Heart left ventricle (tissue), 16 donors: ENCODE results near the gene ATP2C1. TPM values are rescaled to one million over a fixed set of nuclear protein-coding genes. Genes with fewer than 3 reads are reported as not detected.

Source experiments
- ATAC-seq, 4 donors: fragments of 200-7000 bp; cut with Tn5 transposase; one replicate each; pipeline ENCODE4 v1.9.1; 2020 to 2022; ENCODE audit warnings: moderate library complexity in 4 of 4, mild to moderate bottlenecking in 3 of 4, moderate number of reproducible peaks in 1 of 4
- DNase-seq, 5 donors: peaks; one replicate each; pipeline ENCODE4 v3.0.0-alpha.2; 2020
- H3K27ac ChIP-seq, 12 donors: fragments of 200-600 bp; sonication (generic) in 4 of 12; one replicate each; pipeline versions ENCODE4 v1.5.0 to v1.8.0; 2016 to 2022; ENCODE audit warnings: mild to moderate bottlenecking in 2 of 12
- H3K27me3 ChIP-seq, 9 donors: fragments of 200-600 bp; sonication (generic) in 2 of 9; one replicate each; pipeline versions ENCODE4 v1.5.1 to v1.8.0; 2016 to 2022; ENCODE audit warnings: mild to moderate bottlenecking in 3 of 9
- H3K36me3 ChIP-seq, 9 donors: fragments of 200-600 bp; sonication (generic) in 2 of 9; one replicate each; pipeline versions ENCODE4 v1.5.0 to v1.8.0; 2018 to 2022; ENCODE audit warnings: mild to moderate bottlenecking in 2 of 9
- H3K4me1 ChIP-seq, 12 donors: fragments of 200-600 bp; sonication (generic) in 4 of 12; one replicate each; pipeline versions ENCODE4 v1.5.0 to v1.8.0; 2016 to 2022; ENCODE audit warnings: mild to moderate bottlenecking in 3 of 12
- H3K4me3 ChIP-seq, 12 donors: fragments of 200-600 bp; sonication (generic) in 4 of 12; one replicate each; pipeline versions ENCODE4 v1.5.0 to v1.8.0; 2017 to 2022; ENCODE audit warnings: mild to moderate bottlenecking in 9 of 12, moderate library complexity in 4 of 12
- H3K9me3 ChIP-seq, 12 donors: fragments of 200-600 bp; sonication (generic) in 4 of 12; one replicate each; pipeline versions ENCODE4 v1.5.0 to v1.8.0; 2016 to 2022; ENCODE audit warnings: mild to moderate bottlenecking in 1 of 12
- CTCF ChIP-seq, 12 donors: fragments of 200-600 bp; sonication (generic) in 4 of 12; IDR thresholded peaks; one replicate each; pipeline versions ENCODE4 v1.5.0 to v1.8.0; 2018 to 2022; ENCODE audit warnings: antibody characterized with exemption in 12 of 12, mild to moderate bottlenecking in 5 of 12
- POLR2A ChIP-seq, 2 donors: fragments of 450-650 bp; IDR thresholded peaks; one replicate each; pipeline ENCODE4 v1.6.1; 2017; ENCODE audit warnings: antibody characterized with exemption in 2 of 2, mild to moderate bottlenecking in 2 of 2, moderate library complexity in 2 of 2
- WGBS, 4 donors: extraction: QIAGEN DNeasy Blood & Tissue Kit in 2 of 4; methylation state at CpG; one replicate each; pipeline versions ENCODE4 v1.1.5 to v1.1.7; 2013 to 2018; 5-methylcytosine and 5-hydroxymethylcytosine counted together
- intact Hi-C, 10 donors: fragments of 100-400 bp; cut with DNase I; formaldehyde crosslinking; loops; one replicate each; pipeline versions ENCODE4 v1.11.1 to v1.14.2; 2022
- polyA plus RNA-seq, 2 donors: library from polyadenylated mRNA; stranded (reverse); fragments of 200-250 nt; gene quantifications; one replicate each; pipeline ENCODE4 v1.2.3, GENCODE V29; 2013
- total RNA-seq, 9 donors: library from RNA; depleted of rRNA in 2 of 9; stranded (reverse); fragments of >200 nt in 2 of 9; fragmentation: NEBNext Ultra II Directional in 3 of 9; extraction: Animal tissue kit (Norgen Biotek cat#: 25700) in 3 of 9; gene quantifications; one replicate each; pipeline versions ENCODE4 v1.1.0 to v1.2.4, GENCODE V29; 2016 to 2023
- donor health status: ischemic (EF 13 %, LVEDD 7.1; RV severe dilation, severe dysfunction).
- donor health status: healthy with polysubstance abuse.
- donor health status: DM: no; HTN: yes; CAD: no.
- donor health status: DM: no; HTN: no; CAD: no.
- donor health status: ischemic (EF 25% LVEDD 6.9; RV normal size, moderate dysfunction).
- donor health status: ischemic (EF 25% LVEDD 5.7; RV mildly dilated, moderate dysfunction).
- donor health status: healthy.
- donor health status: DM: yes; HTN: yes; CAD: no.
- donor health status: ischemic (EF 35%, LVEDD 5.7; RV mildly dilated, moderate dysfunction).
- donor health status: nonischemic (EF 11% LVEDD 7.7; RV severe dilation, severe dysfunction).
- donor health status: DM: yes; HTN: yes; CAD: no.
- donor health status: PGD.
- donor health status: ischemic (EF 29% LVEDD 5.4; RV normal size, mild dysfunction).
- donor health status: nonischemic (EF 23%, LVEDD 6.1; RV moderate dilation, normal function).

The ATP2C1 gene
- total and polyA plus RNA-seq, 11 donors, result 26.1 to 74.4 (median 60.1) TPM

- WGBS, 4 donors, result 78 to 85% (median 84%) methylated on average over 3 of the region's 3 CpGs
- no peak for TF ChIP-seq CTCF (IDR thresholded peaks at IDR 0.05)
- no peak for TF ChIP-seq POLR2A (IDR thresholded peaks at IDR 0.05)
- Histone ChIP-seq H3K27me3 (no peaks in the 10 kb centered on the region), H3K4me1 (no peaks in the 10 kb centered on the region), H3K4me3 (no peak overlapping the region), H3K9me3 (peaks cover 0 to 5% (median 0%) of the 10 kb centered on the region in 12 donors), H3K36me3 (no peaks in the 10 kb centered on the region), H3K27ac (no peak overlapping the region)
- ATAC-seq, result no peak
- intact Hi-C loops, result loop anchor here (5.0 to 10.0 kb wide), 6 partner anchors 455 to 985 kb away; partner anchors contain the start of genes CPNE4 (in 1 of the 10) and MRPL3 (in 1 of the 10)
- no peak for DNase-seq
These were observed 156.1 kb downstream of the ATP2C1 start for GRCh38 chr3:131050001-131050400.

- ATAC-seq (no peak), DNase-seq (no peak)
- Histone ChIP-seq H3K27ac (no peak overlapping the region), H3K27me3 (no peaks in the 10 kb centered on the region), H3K36me3 (no peaks in the 10 kb centered on the region), H3K4me1 (no peaks in the 10 kb centered on the region), H3K9me3 (no peaks in the 10 kb centered on the region), H3K4me3 (no peak overlapping the region)
- TF ChIP-seq POLR2A (IDR thresholded peaks at IDR 0.05) (no peak), CTCF (IDR thresholded peaks at IDR 0.05) (peak; percentile 22 to 70 (median 54))
- intact Hi-C loops, result loop anchor here (5.0 to 10.0 kb wide), 6 partner anchors 452 to 982 kb away; partner anchors contain the start of genes CPNE4 (in 1 of the 10) and MRPL3 (in 1 of the 10)
- 69 to 74% (median 72%) methylated on average over 3 of the region's 3 CpGs for WGBS, 4 donors
These were observed 159.4 kb downstream of the ATP2C1 start for GRCh38 chr3:131053043-131053859.

Other genes with a start within 250 kb of the ATP2C1 start
- gene PIK3R4, start 147.3 kb upstream of the ATP2C1 start, total RNA-seq, result 10 to 100 TPM; 10.9 to 24.3 (median 15.7) TPM
- 10 to 100 TPM; 15.6 to 16.3 TPM for gene PIK3R4, start 147.3 kb upstream of the ATP2C1 start, polyA plus RNA-seq
- gene ASTE1, start 132.7 kb downstream of the ATP2C1 start, total RNA-seq, result 1 to 10 TPM; 1.9 to 5.7 (median 3.1) TPM
- 1 to 10 TPM; 1.4 to 3.4 TPM for gene ASTE1, start 132.7 kb downstream of the ATP2C1 start, polyA plus RNA-seq
- 1 to 10 TPM; 1.5 to 4.3 (median 2.1) TPM for gene NEK11, start 132.8 kb downstream of the ATP2C1 start, total RNA-seq
- gene NEK11, start 132.8 kb downstream of the ATP2C1 start, polyA plus RNA-seq, result 1 to 10 TPM in 1 of 2 donors, under 1 TPM in 1; 0.38 to 1.7 TPM